Trophoblast cell (in vitro differentiated cells and primary cell): ENCODE data around the gene TAF7L.

Experiments
- DNase-seq, 2 donors: peaks; one replicate each; pipeline ENCODE4 v3.0.0-alpha.2; 2016
- H2AFZ ChIP-seq: 2 replicates; pipeline ENCODE4 v1.6.1; 2013; ENCODE audit warnings: low read length, moderate library complexity, mild to moderate bottlenecking; ENCODE audit not compliant: insufficient read depth, poor library complexity
- H2AK5ac ChIP-seq: 2 replicates; pipeline ENCODE4 v1.6.1; 2013; ENCODE audit warnings: mild to moderate bottlenecking, low read length
- H2BK120ac ChIP-seq: 2 replicates; pipeline ENCODE4 v1.6.1; 2013; ENCODE audit warnings: low read length, mild to moderate bottlenecking, moderate library complexity; ENCODE audit not compliant: insufficient read depth, poor library complexity
- H2BK12ac ChIP-seq: 2 replicates; pipeline ENCODE4 v1.6.1; 2013; ENCODE audit warnings: mild to moderate bottlenecking, low read length, moderate library complexity
- H2BK5ac ChIP-seq: 2 replicates; pipeline ENCODE4 v1.6.1; 2013; ENCODE audit warnings: low read length, low read depth, moderate library complexity, mild to moderate bottlenecking; ENCODE audit not compliant: poor library complexity
- H3K14ac ChIP-seq: 2 replicates; pipeline ENCODE4 v1.6.1; 2013; ENCODE audit warnings: mild to moderate bottlenecking, low read length
- H3K18ac ChIP-seq: 2 replicates; pipeline ENCODE4 v1.6.1; 2013; ENCODE audit warnings: mild to moderate bottlenecking, low read length
- H3K23ac ChIP-seq: 2 replicates; pipeline ENCODE4 v1.6.1; 2013; ENCODE audit warnings: low read length
- H3K27ac ChIP-seq: 2 replicates; pipeline ENCODE4 v1.5.1; 2013; ENCODE audit warnings: low read depth, mild to moderate bottlenecking, inconsistent platforms, low read length, moderate library complexity
- H3K27me3 ChIP-seq: 2 replicates; pipeline ENCODE4 v1.6.1; 2013; ENCODE audit warnings: inconsistent platforms, mild to moderate bottlenecking, low read length, moderate library complexity; ENCODE audit not compliant: insufficient read depth
- H3K36me3 ChIP-seq, 2 experiments: 1 replicate in 1 of 2; 2 replicates in 1 of 2; pipeline ENCODE4 v1.6.1; 2013; ENCODE audit warnings: low read length in 2 of 2, mild to moderate bottlenecking in 2 of 2, moderate library complexity in 1 of 2; ENCODE audit not compliant: insufficient read depth in 2 of 2, control insufficient read depth in 1 of 2
- H3K4ac ChIP-seq: 2 replicates; pipeline ENCODE4 v1.6.1; 2013; ENCODE audit warnings: low read depth, mild to moderate bottlenecking, low read length, moderate library complexity
- H3K4me1 ChIP-seq, 2 experiments: 1 replicate in 1 of 2; 2 replicates in 1 of 2; pipeline ENCODE4 v1.6.1; 2013; ENCODE audit warnings: low read length in 2 of 2, mild to moderate bottlenecking in 2 of 2, moderate library complexity in 1 of 2; ENCODE audit not compliant: insufficient read depth in 2 of 2, control insufficient read depth in 1 of 2
- H3K4me2 ChIP-seq: 2 replicates; pipeline ENCODE4 v1.6.1; 2013; ENCODE audit warnings: inconsistent platforms, mild to moderate bottlenecking, low read length, moderate library complexity
- H3K4me3 ChIP-seq: 2 replicates; pipeline ENCODE4 v1.5.1; 2013; ENCODE audit warnings: mild to moderate bottlenecking, low read depth, low read length, inconsistent platforms
- H3K79me1 ChIP-seq: one replicate; pipeline ENCODE4 v1.6.1; 2013; ENCODE audit warnings: low read length
- H3K79me2 ChIP-seq: 2 replicates; pipeline ENCODE4 v1.6.1; 2013; ENCODE audit warnings: low read length, mild to moderate bottlenecking; ENCODE audit not compliant: control insufficient read depth, insufficient read depth, poor library complexity
- H3K9ac ChIP-seq: 2 replicates; pipeline ENCODE4 v1.6.1; 2013; ENCODE audit warnings: mild to moderate bottlenecking, low read length
- H3K9me3 ChIP-seq: 2 replicates; pipeline ENCODE4 v1.6.1; 2013; ENCODE audit warnings: low read depth, mild to moderate bottlenecking, control low read depth, inconsistent platforms, low read length; ENCODE audit not compliant: insufficient read depth
- H4K12ac ChIP-seq: 2 replicates; pipeline ENCODE4 v1.6.1; 2013; ENCODE audit warnings: low read depth, mild to moderate bottlenecking, low read length, moderate library complexity
- H4K8ac ChIP-seq: 2 replicates; pipeline ENCODE4 v1.6.1; 2013; ENCODE audit warnings: low read depth, mild to moderate bottlenecking, low read length, moderate library complexity
- H4K91ac ChIP-seq: one replicate; pipeline ENCODE4 v1.6.1; 2013; ENCODE audit warnings: low read depth, mild to moderate bottlenecking, low read length, moderate library complexity
- WGBS: extraction: QIAGEN DNeasy Blood & Tissue Kit; methylation state at CpG from one replicate; pipeline ENCODE4 v1.1.7; 2013; ENCODE audit warnings: missing lambda C conversion rate; ENCODE audit not compliant: insufficient read length, insufficient coverage; ENCODE audit errors: extremely low coverage; 5-methylcytosine and 5-hydroxymethylcytosine counted together

The TAF7L gene

GRCh38 chrX:101230636-101231035 lies 60.5 kb downstream of the TAF7L start:
- H3K18ac ChIP-seq, result no peak overlapping the region
- no peaks in the 10 kb centered on the region for H3K79me2 ChIP-seq
- H4K12ac ChIP-seq, result no peak overlapping the region
- H2BK12ac ChIP-seq, result no peak overlapping the region
- no peaks in the 10 kb centered on the region for H3K36me3 ChIP-seq
- no peaks in the 10 kb centered on the region for H3K79me1 ChIP-seq
- H2BK5ac ChIP-seq, result no peak overlapping the region
- H4K8ac ChIP-seq, result no peak overlapping the region
- H3K4ac ChIP-seq, result no peak overlapping the region
- H3K27me3 ChIP-seq, result no peaks in the 10 kb centered on the region
- DNase-seq, result no peak
- no peak overlapping the region for H2BK120ac ChIP-seq
- H2AK5ac ChIP-seq, result no peak overlapping the region
- no peak overlapping the region for H3K14ac ChIP-seq
- no CpG with 5 or more reads among the region's 2 CpGs for WGBS
- H3K27ac ChIP-seq, result no peak overlapping the region
- no peak overlapping the region for H3K4me3 ChIP-seq
- H4K91ac ChIP-seq, result no peak overlapping the region
- H2AFZ ChIP-seq, result no peak overlapping the region
- no peak overlapping the region for H3K9ac ChIP-seq
- H3K4me2 ChIP-seq, result no peak overlapping the region
- H3K4me1 ChIP-seq, result no peaks in the 10 kb centered on the region
- H3K23ac ChIP-seq, result no peak overlapping the region
- no peaks in the 10 kb centered on the region for H3K9me3 ChIP-seq

- no peak overlapping the region for H2AK5ac ChIP-seq
- H3K9me3 ChIP-seq, result no peaks in the 10 kb centered on the region
- no peaks in the 10 kb centered on the region for H3K79me2 ChIP-seq
- no peak overlapping the region for H3K4me2 ChIP-seq
- no peak for DNase-seq
- no peak overlapping the region for H4K8ac ChIP-seq
- no peak overlapping the region for H3K14ac ChIP-seq
- no peak overlapping the region for H3K4ac ChIP-seq
- no peak overlapping the region for H3K4me3 ChIP-seq
- no peak overlapping the region for H4K91ac ChIP-seq
- H3K23ac ChIP-seq, result no peak overlapping the region
- no peaks in the 10 kb centered on the region for H3K4me1 ChIP-seq
- H2BK120ac ChIP-seq, result no peak overlapping the region
- no peaks in the 10 kb centered on the region for H3K27me3 ChIP-seq
- no peak overlapping the region for H3K18ac ChIP-seq
- no peak overlapping the region for H2BK5ac ChIP-seq
- no peak overlapping the region for H2BK12ac ChIP-seq
- no peak overlapping the region for H4K12ac ChIP-seq
- WGBS, result no CpG with 5 or more reads among the region's 1 CpG
- no peak overlapping the region for H3K27ac ChIP-seq
- H3K9ac ChIP-seq, result no peak overlapping the region
- H3K79me1 ChIP-seq, result no peaks in the 10 kb centered on the region
- no peaks in the 10 kb centered on the region for H3K36me3 ChIP-seq
- no peak overlapping the region for H2AFZ ChIP-seq
These were observed 62.0 kb downstream of the TAF7L start for GRCh38 chrX:101229170-101229569.

- Histone ChIP-seq H3K27me3 (no peaks in the 10 kb centered on the region), H3K4ac (no peak overlapping the region), H3K4me2 (no peak overlapping the region), H3K4me3 (no peak overlapping the region), H3K9ac (no peak overlapping the region), H4K12ac (no peak overlapping the region), H3K79me2 (no peaks in the 10 kb centered on the region), H4K8ac (no peak overlapping the region), H2AFZ (no peak overlapping the region), H2BK12ac (no peak overlapping the region), H3K27ac (no peak overlapping the region), H3K23ac (no peak overlapping the region), H2AK5ac (no peak overlapping the region), H2BK120ac (no peak overlapping the region), H3K4me1 (peaks cover 2 to 7% of the 10 kb centered on the region in 2 experiments), H3K36me3 (no peaks in the 10 kb centered on the region), H3K14ac (no peak overlapping the region), H2BK5ac (no peak overlapping the region), H4K91ac (no peak overlapping the region), H3K9me3 (no peaks in the 10 kb centered on the region), H3K18ac (no peak overlapping the region), H3K79me1 (peaks cover 2% of the 10 kb centered on the region)
- no CpG with 5 or more reads among the region's 1 CpG for WGBS
- no peak for DNase-seq
These were observed 67.9 kb downstream of the TAF7L start for GRCh38 chrX:101223226-101223625.

DNA sequence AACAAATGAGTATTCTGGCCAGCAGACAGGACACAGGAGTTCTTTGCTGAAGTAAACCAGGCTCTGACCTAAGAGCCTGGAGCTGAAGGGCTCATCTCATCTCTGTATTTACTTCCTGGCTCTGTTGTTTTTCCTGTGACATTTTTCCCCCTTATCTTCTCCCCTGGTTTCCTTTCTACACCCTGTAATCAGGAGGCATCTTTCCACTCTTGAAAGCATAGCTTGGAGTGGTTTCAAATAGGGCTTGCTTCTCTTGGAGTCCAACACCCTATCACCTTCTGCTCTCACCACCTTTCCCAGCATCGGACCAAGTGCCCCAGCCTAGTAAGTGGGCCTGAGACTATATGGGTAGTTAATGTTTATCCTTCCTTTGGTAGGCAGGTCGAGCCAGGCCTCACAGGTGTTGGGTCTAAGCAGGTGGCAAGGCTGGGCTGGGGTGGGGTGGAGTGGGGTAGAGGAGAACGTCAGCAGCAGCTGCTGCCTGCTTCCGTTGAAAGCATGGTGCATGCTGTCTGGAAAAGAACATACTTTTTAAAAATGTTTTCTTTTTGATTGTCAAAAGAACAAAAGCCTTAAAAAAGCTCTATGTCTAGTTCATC lies 70.4 kb downstream of the TAF7L start:
- H2AFZ ChIP-seq, result no peak overlapping the region
- no CpG with 5 or more reads among the region's 4 CpGs for WGBS

More for the DNA sequence above, 70.4 kb downstream of the TAF7L start:
- no peak overlapping the region for H3K23ac ChIP-seq
- H4K91ac ChIP-seq, result no peak overlapping the region
- no peak overlapping the region for H3K4me2 ChIP-seq
- no peak overlapping the region for H2BK120ac ChIP-seq
- H3K79me2 ChIP-seq, result no peaks in the 10 kb centered on the region
- H3K27ac ChIP-seq, result peak overlapping the region; percentile 11
- H3K14ac ChIP-seq, result no peak overlapping the region
- no peak overlapping the region for H3K4ac ChIP-seq
- no peak overlapping the region for H4K12ac ChIP-seq
- no peak for DNase-seq
- no peaks in the 10 kb centered on the region for H3K36me3 ChIP-seq
- H3K27me3 ChIP-seq, result no peaks in the 10 kb centered on the region
- H3K9ac ChIP-seq, result no peak overlapping the region
- H4K8ac ChIP-seq, result no peak overlapping the region
- peaks cover 2 to 7% of the 10 kb centered on the region in 2 experiments for H3K4me1 ChIP-seq
- H2AK5ac ChIP-seq, result no peak overlapping the region
- no peak overlapping the region for H2BK5ac ChIP-seq
- H2BK12ac ChIP-seq, result no peak overlapping the region
- peaks cover 2% of the 10 kb centered on the region for H3K79me1 ChIP-seq
- no peak overlapping the region for H3K4me3 ChIP-seq
- H3K18ac ChIP-seq, result no peak overlapping the region
- no peaks in the 10 kb centered on the region for H3K9me3 ChIP-seq
